Measurements from ENCODE around the gene UBTD1.

- TF ChIP-seq, protein P1, sequence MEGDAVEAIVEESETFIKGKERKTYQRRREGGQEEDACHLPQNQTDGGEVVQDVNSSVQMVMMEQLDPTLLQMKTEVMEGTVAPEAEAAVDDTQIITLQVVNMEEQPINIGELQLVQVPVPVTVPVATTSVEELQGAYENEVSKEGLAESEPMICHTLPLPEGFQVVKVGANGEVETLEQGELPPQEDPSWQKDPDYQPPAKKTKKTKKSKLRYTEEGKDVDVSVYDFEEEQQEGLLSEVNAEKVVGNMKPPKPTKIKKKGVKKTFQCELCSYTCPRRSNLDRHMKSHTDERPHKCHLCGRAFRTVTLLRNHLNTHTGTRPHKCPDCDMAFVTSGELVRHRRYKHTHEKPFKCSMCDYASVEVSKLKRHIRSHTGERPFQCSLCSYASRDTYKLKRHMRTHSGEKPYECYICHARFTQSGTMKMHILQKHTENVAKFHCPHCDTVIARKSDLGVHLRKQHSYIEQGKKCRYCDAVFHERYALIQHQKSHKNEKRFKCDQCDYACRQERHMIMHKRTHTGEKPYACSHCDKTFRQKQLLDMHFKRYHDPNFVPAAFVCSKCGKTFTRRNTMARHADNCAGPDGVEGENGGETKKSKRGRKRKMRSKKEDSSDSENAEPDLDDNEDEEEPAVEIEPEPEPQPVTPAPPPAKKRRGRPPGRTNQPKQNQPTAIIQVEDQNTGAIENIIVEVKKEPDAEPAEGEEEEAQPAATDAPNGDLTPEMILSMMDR (IDR thresholded peaks at IDR 0.05), result no peak
- TF ChIP-seq POLR2A (IDR thresholded peaks at IDR 0.05), result no peak
Observed at GRCh38 chr10:97517778-97518300, 19.1 kb downstream of the UBTD1 start.
